Mesothelial cell of epicardium (in vitro differentiated cells): ENCODE data around the gene USP17L13. TPM values are rescaled to one million over a fixed set of nuclear protein-coding genes. Genes with fewer than 3 reads are reported as not detected.
A peak's percentile ranks its signal among the peaks of the same experiment; 100 is the strongest.
"Not testable (repeated sequence)": the region's sequence is repeated elsewhere in the genome, so short reads cannot be mapped to it uniquely, and the experiment has no call there.

Source experiments
- DNase-seq, 2 experiments: peaks; one replicate each; pipeline ENCODE4 v3.0.0; 2021; ENCODE audit warnings: low spot score in 2 of 2; ENCODE audit not compliant: unreplicated experiment in 2 of 2
- H3K27ac Mint-ChIP-seq: 2 replicates; pipeline ENCODE4 v1.8.0; 2021; ENCODE audit warnings: mixed read lengths
- H3K27me3 Mint-ChIP-seq: 2 replicates; pipeline ENCODE4 v1.8.0; 2021; ENCODE audit warnings: low read depth, mixed read lengths
- H3K36me3 Mint-ChIP-seq: 2 replicates; pipeline ENCODE4 v1.8.0; 2021; ENCODE audit warnings: mixed read lengths
- H3K4me1 Mint-ChIP-seq: 2 replicates; pipeline ENCODE4 v1.8.0; 2021; ENCODE audit warnings: mixed read lengths
- H3K4me3 Mint-ChIP-seq: 2 replicates; pipeline ENCODE4 v1.8.0; 2021; ENCODE audit warnings: mild to moderate bottlenecking, moderate library complexity, mixed read lengths
- H3K9me3 Mint-ChIP-seq: 2 replicates; pipeline ENCODE4 v1.8.0; 2021; ENCODE audit warnings: mixed read lengths
- total RNA-seq: library from RNA; stranded (reverse); gene quantifications from 3 replicates; pipeline ENCODE4 v1.2.1, GENCODE V29; 2021

The USP17L13 gene, protein sequence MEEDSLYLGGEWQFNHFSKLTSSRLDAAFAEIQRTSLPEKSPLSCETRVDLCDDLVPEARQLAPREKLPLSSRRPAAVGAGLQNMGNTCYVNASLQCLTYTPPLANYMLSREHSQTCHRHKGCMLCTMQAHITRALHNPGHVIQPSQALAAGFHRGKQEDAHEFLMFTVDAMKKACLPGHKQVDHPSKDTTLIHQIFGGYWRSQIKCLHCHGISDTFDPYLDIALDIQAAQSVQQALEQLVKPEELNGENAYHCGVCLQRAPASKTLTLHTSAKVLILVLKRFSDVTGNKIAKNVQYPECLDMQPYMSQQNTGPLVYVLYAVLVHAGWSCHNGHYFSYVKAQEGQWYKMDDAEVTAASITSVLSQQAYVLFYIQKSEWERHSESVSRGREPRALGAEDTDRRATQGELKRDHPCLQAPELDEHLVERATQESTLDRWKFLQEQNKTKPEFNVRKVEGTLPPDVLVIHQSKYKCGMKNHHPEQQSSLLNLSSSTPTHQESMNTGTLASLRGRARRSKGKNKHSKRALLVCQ
- not detected in 3 replicates for total RNA-seq

- H3K36me3 Mint-ChIP-seq, DNase-seq, H3K27ac Mint-ChIP-seq, H3K4me3 Mint-ChIP-seq, H3K9me3 Mint-ChIP-seq, H3K4me1 Mint-ChIP-seq, H3K27me3 Mint-ChIP-seq: not testable (repeated sequence)
Measured at GRCh38 chr4:9224596-9224995, at the start of gene USP17L13. Gene USP17L13, plus strand, starts transcription at chr4:9224896. Its CDS starts 0 bp downstream, at chr4:9224896.

GRCh38 chr4:9210357-9210756 is 14.3 kb upstream of the USP17L13 start, which contains the start of gene USP17L10:
Gene USP17L10, plus strand, starts transcription at chr4:9210657. Its CDS starts 0 bp downstream, at chr4:9210657.
- not testable (repeated sequence) for H3K27me3 Mint-ChIP-seq, H3K36me3 Mint-ChIP-seq, DNase-seq, H3K9me3 Mint-ChIP-seq, H3K27ac Mint-ChIP-seq, H3K4me3 Mint-ChIP-seq, H3K4me1 Mint-ChIP-seq

- not testable (repeated sequence) for H3K4me1 Mint-ChIP-seq, DNase-seq, H3K27me3 Mint-ChIP-seq, H3K4me3 Mint-ChIP-seq, H3K9me3 Mint-ChIP-seq, H3K27ac Mint-ChIP-seq, H3K36me3 Mint-ChIP-seq
Measured at GRCh38 chr4:9214701-9215100, 10.0 kb upstream of the USP17L13 start.

DNA sequence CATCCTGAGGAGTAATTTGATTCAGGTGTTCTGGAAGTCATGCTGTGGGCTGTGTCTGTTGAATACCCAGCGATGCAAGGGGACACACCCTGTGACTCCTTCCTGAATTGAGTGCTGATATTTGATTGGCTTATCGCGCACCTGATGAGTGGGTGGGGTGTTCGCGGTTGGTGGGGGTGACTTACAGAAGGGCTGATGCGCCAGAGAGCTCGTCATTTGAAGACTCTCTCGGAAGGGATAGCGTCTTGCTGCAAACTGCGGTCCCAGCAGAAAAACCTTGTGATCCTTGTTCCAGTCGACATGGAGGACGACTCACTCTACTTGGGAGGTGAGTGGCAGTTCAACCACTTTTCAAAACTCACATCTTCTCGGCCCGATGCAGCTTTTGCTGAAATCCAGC is 9.6 kb upstream of the USP17L13 start, which contains the start of gene USP17L11:
USP17L11 (plus strand) TSS at position 301 of the 400 bp plus-strand sequence; CDS start at position 301, 0 bp downstream.
- not testable (repeated sequence) for H3K27ac Mint-ChIP-seq, H3K36me3 Mint-ChIP-seq, H3K9me3 Mint-ChIP-seq, H3K4me1 Mint-ChIP-seq, DNase-seq, H3K4me3 Mint-ChIP-seq, H3K27me3 Mint-ChIP-seq

DNA sequence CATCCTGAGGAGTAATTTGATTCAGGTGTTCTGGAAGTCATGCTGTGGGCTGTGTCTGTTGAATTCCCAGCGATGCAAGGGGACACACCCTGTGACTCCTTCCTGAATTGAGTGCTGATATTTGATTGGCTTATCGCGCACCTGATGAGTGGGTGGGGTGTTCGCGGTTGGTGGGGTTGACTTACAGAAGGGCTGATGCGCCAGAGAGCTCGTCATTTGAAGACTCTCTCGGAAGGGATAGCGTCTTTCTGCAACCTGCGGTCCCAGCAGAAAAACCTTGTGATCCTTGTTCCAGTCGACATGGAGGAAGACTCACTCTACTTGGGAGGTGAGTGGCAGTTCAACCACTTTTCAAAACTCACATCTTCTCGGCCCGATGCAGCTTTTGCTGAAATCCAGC is 4.8 kb upstream of the USP17L13 start, which contains the start of gene USP17L12:
USP17L12 (plus strand) TSS at position 301 of the 400 bp plus-strand sequence; CDS start at position 301, 0 bp downstream.
- not testable (repeated sequence) for H3K4me3 Mint-ChIP-seq, H3K9me3 Mint-ChIP-seq, H3K27me3 Mint-ChIP-seq, H3K27ac Mint-ChIP-seq, H3K4me1 Mint-ChIP-seq, H3K36me3 Mint-ChIP-seq, DNase-seq

DNA sequence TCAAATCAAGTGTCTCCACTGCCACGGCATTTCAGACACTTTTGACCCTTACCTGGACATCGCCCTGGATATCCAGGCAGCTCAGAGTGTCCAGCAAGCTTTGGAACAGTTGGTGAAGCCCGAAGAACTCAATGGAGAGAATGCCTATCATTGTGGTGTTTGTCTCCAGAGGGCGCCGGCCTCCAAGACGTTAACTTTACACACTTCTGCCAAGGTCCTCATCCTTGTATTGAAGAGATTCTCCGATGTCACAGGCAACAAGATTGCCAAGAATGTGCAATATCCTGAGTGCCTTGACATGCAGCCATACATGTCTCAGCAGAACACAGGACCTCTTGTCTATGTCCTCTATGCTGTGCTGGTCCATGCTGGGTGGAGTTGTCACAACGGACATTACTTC is 5.6 kb downstream of the USP17L13 start:
- not testable (repeated sequence) for H3K4me1 Mint-ChIP-seq, H3K4me3 Mint-ChIP-seq, H3K36me3 Mint-ChIP-seq, H3K27ac Mint-ChIP-seq, H3K9me3 Mint-ChIP-seq, H3K27me3 Mint-ChIP-seq
- DNase-seq = peak in 1 of 2 experiments; percentile 33

- H3K4me3 Mint-ChIP-seq, DNase-seq, H3K4me1 Mint-ChIP-seq, H3K36me3 Mint-ChIP-seq, H3K27ac Mint-ChIP-seq, H3K27me3 Mint-ChIP-seq, H3K9me3 Mint-ChIP-seq: not testable (repeated sequence)
Measured at GRCh38 chr4:9234085-9234484, 9.4 kb downstream of the USP17L13 start, which contains the start of gene USP17L15. Gene USP17L15, plus strand, starts transcription at chr4:9234385. Its CDS starts 0 bp downstream, at chr4:9234385.

GRCh38 chr4:9238461-9238860 is 13.8 kb downstream of the USP17L13 start:
- not testable (repeated sequence) for H3K4me1 Mint-ChIP-seq, H3K27me3 Mint-ChIP-seq, H3K4me3 Mint-ChIP-seq, DNase-seq, H3K9me3 Mint-ChIP-seq, H3K36me3 Mint-ChIP-seq, H3K27ac Mint-ChIP-seq

DNA sequence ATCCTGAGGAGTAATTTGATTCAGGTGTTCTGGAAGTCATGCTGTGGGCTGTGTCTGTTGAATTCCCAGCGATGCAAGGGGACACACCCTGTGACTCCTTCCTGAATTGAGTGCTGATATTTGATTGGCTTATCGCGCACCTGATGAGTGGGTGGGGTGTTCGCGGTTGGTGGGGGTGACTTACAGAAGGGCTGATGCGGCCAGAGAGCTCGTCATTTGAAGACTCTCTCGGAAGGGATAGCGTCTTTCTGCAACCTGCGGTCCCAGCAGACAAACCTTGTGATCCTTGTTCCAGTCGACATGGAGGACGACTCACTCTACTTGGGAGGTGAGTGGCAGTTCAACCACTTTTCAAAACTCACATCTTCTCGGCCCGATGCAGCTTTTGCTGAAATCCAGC is 18.9 kb downstream of the USP17L13 start, which contains the start of gene USP17L17:
USP17L17 (plus strand) TSS at position 301 of the 400 bp plus-strand sequence; CDS start at position 301, 0 bp downstream.
- H3K4me1 Mint-ChIP-seq, H3K36me3 Mint-ChIP-seq, H3K27ac Mint-ChIP-seq, H3K9me3 Mint-ChIP-seq, H3K4me3 Mint-ChIP-seq, H3K27me3 Mint-ChIP-seq, DNase-seq: not testable (repeated sequence)

DNA sequence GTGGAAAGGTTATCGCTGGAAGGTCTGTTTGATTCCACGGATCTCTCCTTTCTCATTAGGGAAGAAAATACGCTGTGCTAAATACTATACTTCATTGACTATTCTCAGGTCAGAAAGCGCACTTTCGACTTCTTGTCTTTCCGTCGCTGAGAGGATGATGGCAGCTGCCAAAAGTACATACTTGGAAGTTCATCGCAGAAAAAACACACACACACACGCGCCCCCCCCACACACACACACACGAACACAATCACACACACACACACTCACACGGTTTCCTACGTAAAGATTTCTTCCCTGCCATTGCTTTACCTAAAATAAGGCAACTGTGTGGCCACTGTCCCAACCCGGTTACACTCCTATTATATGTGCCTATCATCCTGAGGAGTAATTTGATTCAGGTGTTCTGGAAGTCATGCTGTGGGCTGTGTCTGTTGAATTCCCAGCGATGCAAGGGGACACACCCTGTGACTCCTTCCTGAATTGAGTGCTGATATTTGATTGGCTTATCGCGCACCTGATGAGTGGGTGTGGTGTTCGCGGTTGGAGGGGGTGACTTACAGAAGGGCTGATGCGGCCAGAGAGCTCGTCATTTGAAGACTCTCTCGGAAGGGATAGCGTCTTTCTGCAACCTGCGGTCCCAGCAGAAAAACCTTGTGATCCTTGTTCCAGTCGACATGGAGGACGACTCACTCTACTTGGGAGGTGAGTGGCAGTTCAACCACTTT is 23.4 kb downstream of the USP17L13 start, which contains the start of gene USP17L18:
USP17L18 (plus strand) TSS at position 678 of the 728 bp plus-strand sequence; CDS start at position 678, 0 bp downstream.
- not testable (repeated sequence) for H3K36me3 Mint-ChIP-seq, H3K4me1 Mint-ChIP-seq, H3K27me3 Mint-ChIP-seq

GRCh38 chr4:9253078-9253477 is 28.4 kb downstream of the USP17L13 start, which contains the start of gene USP17L19:
Gene USP17L19, plus strand, starts transcription at chr4:9253378. Its CDS starts 0 bp downstream, at chr4:9253378.
- not testable (repeated sequence) for H3K36me3 Mint-ChIP-seq, H3K27ac Mint-ChIP-seq, H3K27me3 Mint-ChIP-seq, H3K4me1 Mint-ChIP-seq, H3K4me3 Mint-ChIP-seq, DNase-seq, H3K9me3 Mint-ChIP-seq

More for the DNA sequence above, 23.4 kb downstream of the USP17L13 start, which contains the start of gene USP17L18:
- DNase-seq = peak; percentile 16 to 25
- H3K27ac Mint-ChIP-seq, H3K4me3 Mint-ChIP-seq, H3K9me3 Mint-ChIP-seq: not testable (repeated sequence)

- not testable (repeated sequence) for H3K4me3 Mint-ChIP-seq, DNase-seq, H3K27me3 Mint-ChIP-seq, H3K4me1 Mint-ChIP-seq, H3K9me3 Mint-ChIP-seq, H3K27ac Mint-ChIP-seq, H3K36me3 Mint-ChIP-seq
Measured at GRCh38 chr4:9257824-9258223, 33.1 kb downstream of the USP17L13 start, which contains the start of gene USP17L20. Gene USP17L20, plus strand, starts transcription at chr4:9258124. Its CDS starts 0 bp downstream, at chr4:9258124.

GRCh38 chr4:9262572-9262971 is 37.9 kb downstream of the USP17L13 start, which contains the start of gene USP17L21:
Gene USP17L21, plus strand, starts transcription at chr4:9262872. Its CDS starts 0 bp downstream, at chr4:9262872.
- H3K27me3 Mint-ChIP-seq, H3K9me3 Mint-ChIP-seq, H3K36me3 Mint-ChIP-seq, H3K27ac Mint-ChIP-seq, DNase-seq, H3K4me1 Mint-ChIP-seq, H3K4me3 Mint-ChIP-seq: not testable (repeated sequence)
